Liver (tissue), 3 donors: Measurements from ENCODE around the gene MAP2K7.

Experiments
- FOXA2 ChIP-seq: IDR thresholded peaks from 2 replicates; pipeline ENCODE4 v1.6.1; 2016; ENCODE audit warnings: antibody characterized with exemption
- GABPA ChIP-seq, 2 donors: IDR thresholded peaks in 1 of 2; conservative IDR thresholded peaks in 1 of 2; 2 replicates each; pipeline ENCODE4 v1.6.1; 2016; ENCODE audit warnings: antibody characterized with exemption in 2 of 2, mild to moderate bottlenecking in 1 of 2, moderate library complexity in 1 of 2
- HNF4A ChIP-seq, 2 donors: conservative IDR thresholded peaks; 2 replicates each; pipeline ENCODE4 v1.6.1; 2016; ENCODE audit warnings: antibody characterized with exemption in 2 of 2, mild to moderate bottlenecking in 2 of 2
- JUND ChIP-seq, 2 donors: IDR thresholded peaks; 2 replicates each; pipeline ENCODE4 v1.6.1; 2016; ENCODE audit warnings: antibody characterized with exemption in 2 of 2
- RXRA ChIP-seq, 2 donors: IDR thresholded peaks; 2 replicates each; pipeline ENCODE4 v1.6.1; 2017 to 2018; ENCODE audit warnings: antibody characterized with exemption in 2 of 2, mild to moderate bottlenecking in 1 of 2
- TAF1 ChIP-seq: conservative IDR thresholded peaks from 2 replicates; pipeline ENCODE4 v1.6.1; 2016; ENCODE audit warnings: antibody characterized with exemption, mild to moderate bottlenecking
- TF ChIP-seq, protein P1 (sequence below): fragments of 150-350 bp; IDR thresholded peaks from 2 replicates; pipeline ENCODE4 v1.5.1; 2017; ENCODE audit warnings: improper control_type of control experiment, low read depth, low read length; ENCODE audit not compliant: missing input control
- TF ChIP-seq, protein P2 (sequence below): IDR thresholded peaks from 2 replicates; pipeline ENCODE4 v1.6.1; 2016; ENCODE audit warnings: antibody characterized with exemption, mild to moderate bottlenecking
- donor health status: healthy.
- donor health status: healthy.

DNA sequence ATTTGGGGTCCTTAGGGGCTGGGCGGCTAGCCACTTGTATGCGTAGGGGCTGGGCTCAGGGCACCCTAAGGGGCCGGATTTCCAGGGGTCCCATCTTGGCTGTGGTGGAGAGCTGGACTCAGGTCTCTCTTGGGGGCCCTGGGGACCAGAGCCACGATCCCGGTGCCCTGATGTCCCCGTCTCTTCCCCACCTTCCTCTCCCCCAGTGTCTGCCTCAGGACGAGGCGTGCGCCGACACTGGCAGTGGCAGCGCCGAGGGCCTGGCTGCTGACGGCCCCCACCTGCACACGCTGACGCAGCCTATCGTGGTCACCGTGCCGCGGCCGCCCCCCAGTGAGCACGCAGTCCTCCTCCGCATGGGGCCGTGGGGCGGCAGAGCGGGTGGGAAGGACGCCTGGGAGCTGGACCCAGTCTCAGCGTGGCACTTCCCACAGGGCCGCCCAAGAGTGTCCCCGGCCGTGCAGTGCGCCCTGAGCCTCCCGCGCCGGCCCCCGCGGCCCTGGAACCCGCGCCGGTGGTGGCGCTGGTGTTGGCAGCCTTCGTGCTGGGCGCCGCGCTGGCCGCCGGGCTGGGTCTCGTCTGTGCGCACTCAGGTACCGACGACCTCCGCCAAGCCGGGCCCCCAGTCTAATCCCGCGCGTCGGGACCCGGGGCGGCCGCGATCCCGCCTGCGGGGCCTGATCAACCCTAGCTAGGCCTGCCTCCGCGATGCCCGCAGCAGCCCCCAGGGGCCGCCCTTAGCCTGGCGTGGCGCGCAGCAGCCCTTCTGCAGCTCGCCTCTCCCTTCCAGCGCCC is 13.8 kb downstream of the MAP2K7 start:
- TF ChIP-seq JUND (IDR thresholded peaks at IDR 0.05) (no peak), RXRA (IDR thresholded peaks at IDR 0.05) (no peak), FOXA2 (no peak), GABPA (IDR thresholded peaks at IDR 0.05 in 1 of 2, conservative IDR thresholded peaks at IDR 0.05 in 1 of 2) (no peak), TAF1 (no peak), HNF4A (conservative IDR thresholded peaks at IDR 0.05) (no peak)
- TF ChIP-seq, protein P1, sequence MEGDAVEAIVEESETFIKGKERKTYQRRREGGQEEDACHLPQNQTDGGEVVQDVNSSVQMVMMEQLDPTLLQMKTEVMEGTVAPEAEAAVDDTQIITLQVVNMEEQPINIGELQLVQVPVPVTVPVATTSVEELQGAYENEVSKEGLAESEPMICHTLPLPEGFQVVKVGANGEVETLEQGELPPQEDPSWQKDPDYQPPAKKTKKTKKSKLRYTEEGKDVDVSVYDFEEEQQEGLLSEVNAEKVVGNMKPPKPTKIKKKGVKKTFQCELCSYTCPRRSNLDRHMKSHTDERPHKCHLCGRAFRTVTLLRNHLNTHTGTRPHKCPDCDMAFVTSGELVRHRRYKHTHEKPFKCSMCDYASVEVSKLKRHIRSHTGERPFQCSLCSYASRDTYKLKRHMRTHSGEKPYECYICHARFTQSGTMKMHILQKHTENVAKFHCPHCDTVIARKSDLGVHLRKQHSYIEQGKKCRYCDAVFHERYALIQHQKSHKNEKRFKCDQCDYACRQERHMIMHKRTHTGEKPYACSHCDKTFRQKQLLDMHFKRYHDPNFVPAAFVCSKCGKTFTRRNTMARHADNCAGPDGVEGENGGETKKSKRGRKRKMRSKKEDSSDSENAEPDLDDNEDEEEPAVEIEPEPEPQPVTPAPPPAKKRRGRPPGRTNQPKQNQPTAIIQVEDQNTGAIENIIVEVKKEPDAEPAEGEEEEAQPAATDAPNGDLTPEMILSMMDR = peak; percentile 33
- TF ChIP-seq, protein P2, sequence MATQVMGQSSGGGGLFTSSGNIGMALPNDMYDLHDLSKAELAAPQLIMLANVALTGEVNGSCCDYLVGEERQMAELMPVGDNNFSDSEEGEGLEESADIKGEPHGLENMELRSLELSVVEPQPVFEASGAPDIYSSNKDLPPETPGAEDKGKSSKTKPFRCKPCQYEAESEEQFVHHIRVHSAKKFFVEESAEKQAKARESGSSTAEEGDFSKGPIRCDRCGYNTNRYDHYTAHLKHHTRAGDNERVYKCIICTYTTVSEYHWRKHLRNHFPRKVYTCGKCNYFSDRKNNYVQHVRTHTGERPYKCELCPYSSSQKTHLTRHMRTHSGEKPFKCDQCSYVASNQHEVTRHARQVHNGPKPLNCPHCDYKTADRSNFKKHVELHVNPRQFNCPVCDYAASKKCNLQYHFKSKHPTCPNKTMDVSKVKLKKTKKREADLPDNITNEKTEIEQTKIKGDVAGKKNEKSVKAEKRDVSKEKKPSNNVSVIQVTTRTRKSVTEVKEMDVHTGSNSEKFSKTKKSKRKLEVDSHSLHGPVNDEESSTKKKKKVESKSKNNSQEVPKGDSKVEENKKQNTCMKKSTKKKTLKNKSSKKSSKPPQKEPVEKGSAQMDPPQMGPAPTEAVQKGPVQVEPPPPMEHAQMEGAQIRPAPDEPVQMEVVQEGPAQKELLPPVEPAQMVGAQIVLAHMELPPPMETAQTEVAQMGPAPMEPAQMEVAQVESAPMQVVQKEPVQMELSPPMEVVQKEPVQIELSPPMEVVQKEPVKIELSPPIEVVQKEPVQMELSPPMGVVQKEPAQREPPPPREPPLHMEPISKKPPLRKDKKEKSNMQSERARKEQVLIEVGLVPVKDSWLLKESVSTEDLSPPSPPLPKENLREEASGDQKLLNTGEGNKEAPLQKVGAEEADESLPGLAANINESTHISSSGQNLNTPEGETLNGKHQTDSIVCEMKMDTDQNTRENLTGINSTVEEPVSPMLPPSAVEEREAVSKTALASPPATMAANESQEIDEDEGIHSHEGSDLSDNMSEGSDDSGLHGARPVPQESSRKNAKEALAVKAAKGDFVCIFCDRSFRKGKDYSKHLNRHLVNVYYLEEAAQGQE = no peak
